WTC11 (cell line): Measurements from ENCODE around the gene PVALB. TPM values are rescaled to one million over a fixed set of nuclear protein-coding genes. Genes with fewer than 3 reads are reported as not detected.

Source experiments
- ATAC-seq: fragments of 200-7000 bp; cut with Tn5 transposase; 2 replicates; pipeline ENCODE4 v1.10.0; 2021; ENCODE audit warnings: mild to moderate bottlenecking, moderate library complexity
- CTCF ChIA-PET: fragments of 300-600 bp; sonication (Branson Sonifier 250); formaldehyde crosslinking; loops from one replicate; lab custom pipeline; 2021; ENCODE audit warnings: antibody characterized with exemption; lab: Charles Lee
- POLR2A ChIA-PET: fragments of 350-600 bp; sonication (Branson Sonifier 250); formaldehyde crosslinking; loops from one replicate; lab custom pipeline; 2021; ENCODE audit warnings: antibody characterized with exemption; lab: Charles Lee
- DNase-seq: peaks from one replicate; pipeline ENCODE4 v3.0.0; 2021; ENCODE audit warnings: low spot score
- H3K27ac Mint-ChIP-seq: 2 replicates; pipeline ENCODE4 v1.8.0; 2021; ENCODE audit warnings: mixed read lengths
- H3K27me3 Mint-ChIP-seq: 2 replicates; pipeline ENCODE4 v1.8.0; 2021; ENCODE audit warnings: low read depth, mild to moderate bottlenecking, moderate library complexity, mixed read lengths
- H3K36me3 Mint-ChIP-seq: 2 replicates; pipeline ENCODE4 v1.8.0; 2021; ENCODE audit warnings: mixed read lengths
- H3K4me1 Mint-ChIP-seq: 2 replicates; pipeline ENCODE4 v1.8.0; 2022; ENCODE audit warnings: mixed read lengths
- H3K4me3 Mint-ChIP-seq: 2 replicates; pipeline ENCODE4 v1.8.0; 2021; ENCODE audit warnings: mild to moderate bottlenecking, moderate library complexity, mixed read lengths
- H3K9me3 Mint-ChIP-seq: 2 replicates; pipeline ENCODE4 v1.8.0; 2021; ENCODE audit warnings: mixed read lengths
- CBFB ChIP-seq: sonication (generic); formaldehyde crosslinking; IDR thresholded peaks from 2 replicates; pipeline ENCODE4 v1.8.1; 2022; ENCODE audit warnings: mild to moderate bottlenecking, low read depth, missing genetic modification reagents
- GRHL2 ChIP-seq: fragments of 250-450 bp; sonication (Bioruptor Pico); IDR thresholded peaks from 2 replicates; pipeline ENCODE4 v1.8.0; 2022; ENCODE audit warnings: mild to moderate bottlenecking, moderate library complexity; ENCODE audit not compliant: insufficient replicate concordance, severe bottlenecking
- JAZF1 ChIP-seq: fragments of 250-450 bp; sonication (Bioruptor Pico); IDR thresholded peaks from 2 replicates; pipeline ENCODE4 v1.9.0; 2021; ENCODE audit warnings: moderate library complexity, mild to moderate bottlenecking, inconsistent platforms
- NFE2L1 ChIP-seq: sonication (generic); formaldehyde crosslinking; IDR thresholded peaks from 2 replicates; pipeline ENCODE4 v1.8.1; 2023; ENCODE audit warnings: missing genetic modification reagents
- NR3C1 ChIP-seq: sonication (generic); formaldehyde crosslinking; conservative IDR thresholded peaks from 2 replicates; pipeline ENCODE4 v1.8.1; 2023; ENCODE audit warnings: low read depth, mild to moderate bottlenecking, missing genetic modification reagents
- PRRX2 ChIP-seq: fragments of 250-450 bp; sonication (Bioruptor Pico); IDR thresholded peaks from 2 replicates; pipeline ENCODE4 v1.8.0; 2021; ENCODE audit warnings: mild to moderate bottlenecking
- RORB ChIP-seq: fragments of 250-450 bp; sonication (Bioruptor Pico); IDR thresholded peaks from 2 replicates; pipeline ENCODE4 v1.9.0; 2021; ENCODE audit warnings: mild to moderate bottlenecking
- ZNF232 ChIP-seq: sonication (generic); formaldehyde crosslinking; IDR thresholded peaks from 2 replicates; pipeline ENCODE4 v1.8.0; 2022; ENCODE audit warnings: mild to moderate bottlenecking, missing genetic modification reagents
- ZNF317 ChIP-seq: sonication (generic); formaldehyde crosslinking; IDR thresholded peaks from 2 replicates; pipeline ENCODE4 v1.8.1; 2023; ENCODE audit warnings: low read depth, mild to moderate bottlenecking, moderate library complexity, missing genetic modification reagents, borderline replicate concordance
- total RNA-seq: library from RNA; stranded (reverse); gene quantifications from 3 replicates; pipeline ENCODE4 v1.2.3, GENCODE V29; 2021
- TF ChIP-seq, protein P1 (sequence below): sonication (generic); formaldehyde crosslinking; IDR thresholded peaks from 2 replicates; pipeline ENCODE4 v1.8.1; 2022; ENCODE audit warnings: mild to moderate bottlenecking, moderate library complexity, missing genetic modification reagents
- TF ChIP-seq, protein P2 (sequence below): fragments of 250-450 bp; sonication (Bioruptor Pico); IDR thresholded peaks from 2 replicates; pipeline ENCODE4 v1.8.0; 2021; ENCODE audit warnings: mild to moderate bottlenecking
- TF ChIP-seq, protein P3 (sequence below): fragments of 250-450 bp; sonication (Bioruptor Pico); IDR thresholded peaks from 2 replicates; pipeline ENCODE4 v1.9.0; 2021; ENCODE audit warnings: mild to moderate bottlenecking
- TF ChIP-seq, protein P4 (sequence below): sonication (generic); formaldehyde crosslinking; IDR thresholded peaks from 2 replicates; pipeline ENCODE4 v1.8.1; 2022; ENCODE audit warnings: low read depth, missing genetic modification reagents, borderline replicate concordance
- TF ChIP-seq, protein P5 (sequence below): sonication (generic); formaldehyde crosslinking; IDR thresholded peaks from 2 replicates; pipeline ENCODE4 v1.8.1; 2022; ENCODE audit warnings: missing genetic modification reagents, borderline replicate concordance
- TF ChIP-seq, protein P6 (sequence below): sonication (generic); formaldehyde crosslinking; IDR thresholded peaks from 2 replicates; pipeline ENCODE4 v1.8.0; 2023; ENCODE audit warnings: missing genetic modification reagents, mild to moderate bottlenecking, borderline replicate concordance
- TF ChIP-seq, protein P7 (sequence below): sonication (generic); formaldehyde crosslinking; IDR thresholded peaks from 2 replicates; pipeline ENCODE4 v1.8.1; 2023; ENCODE audit warnings: mild to moderate bottlenecking, moderate library complexity, missing genetic modification reagents
- TF ChIP-seq, protein P8 (sequence below): sonication (generic); formaldehyde crosslinking; conservative IDR thresholded peaks from 2 replicates; pipeline ENCODE4 v1.8.1; 2022; ENCODE audit warnings: mild to moderate bottlenecking, missing genetic modification reagents

Gene PVALB
- total RNA-seq, 1 experiment from 2014 or later, result 2.7 TPM

DNA sequence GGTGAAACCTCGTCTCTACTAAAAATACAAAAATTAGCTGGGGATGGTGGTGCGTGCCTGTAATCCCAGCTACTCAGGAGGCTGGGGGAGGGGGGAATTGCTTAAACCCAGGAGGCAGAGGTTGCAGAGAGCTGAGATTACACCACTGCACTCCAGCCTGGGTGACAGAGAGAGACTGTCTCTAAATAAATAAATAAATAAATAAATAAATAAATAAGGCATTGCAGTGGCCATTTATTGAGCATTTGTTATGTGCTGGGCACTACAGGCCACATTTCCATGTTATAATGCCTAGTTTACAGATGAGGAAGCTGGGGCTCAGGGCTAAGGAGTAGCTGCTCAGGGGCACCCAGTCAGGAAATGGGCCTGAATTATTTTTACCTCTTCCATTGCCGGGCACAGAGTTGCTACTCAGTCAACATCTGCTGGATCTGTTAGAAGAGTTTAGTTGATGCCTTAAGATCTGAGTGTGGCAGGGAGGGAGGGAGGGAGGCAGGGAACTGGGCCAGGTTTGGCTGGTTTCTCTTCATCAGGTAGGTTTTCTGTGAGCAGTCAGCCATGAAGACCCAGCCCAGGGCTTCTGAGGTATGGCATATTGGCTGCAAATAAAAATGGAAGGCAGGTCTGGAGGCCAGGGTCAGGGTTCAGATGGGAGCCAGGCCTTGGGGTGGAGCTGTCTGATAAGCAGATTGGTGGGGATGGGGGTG, 5.6 kb downstream of the PVALB start:
- peaks cover 29% of the 10 kb centered on the region for H3K27me3 Mint-ChIP-seq
- POLR2A ChIA-PET, result no interaction called here
- no peaks in the 10 kb centered on the region for H3K36me3 Mint-ChIP-seq
- H3K27ac Mint-ChIP-seq, result no peak overlapping the region
- H3K4me3 Mint-ChIP-seq, result no peak overlapping the region
- TF ChIP-seq, protein P1, sequence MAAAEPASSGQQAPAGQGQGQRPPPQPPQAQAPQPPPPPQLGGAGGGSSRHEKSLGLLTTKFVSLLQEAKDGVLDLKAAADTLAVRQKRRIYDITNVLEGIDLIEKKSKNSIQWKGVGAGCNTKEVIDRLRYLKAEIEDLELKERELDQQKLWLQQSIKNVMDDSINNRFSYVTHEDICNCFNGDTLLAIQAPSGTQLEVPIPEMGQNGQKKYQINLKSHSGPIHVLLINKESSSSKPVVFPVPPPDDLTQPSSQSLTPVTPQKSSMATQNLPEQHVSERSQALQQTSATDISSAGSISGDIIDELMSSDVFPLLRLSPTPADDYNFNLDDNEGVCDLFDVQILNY, result no peak
- TF ChIP-seq PRRX2 (CRISPR knock-in tag), result no peak
- TF ChIP-seq CBFB (CRISPR knock-in tag), result no peak
- no peak for TF ChIP-seq JAZF1 (CRISPR knock-in tag)
- TF ChIP-seq, protein P2, sequence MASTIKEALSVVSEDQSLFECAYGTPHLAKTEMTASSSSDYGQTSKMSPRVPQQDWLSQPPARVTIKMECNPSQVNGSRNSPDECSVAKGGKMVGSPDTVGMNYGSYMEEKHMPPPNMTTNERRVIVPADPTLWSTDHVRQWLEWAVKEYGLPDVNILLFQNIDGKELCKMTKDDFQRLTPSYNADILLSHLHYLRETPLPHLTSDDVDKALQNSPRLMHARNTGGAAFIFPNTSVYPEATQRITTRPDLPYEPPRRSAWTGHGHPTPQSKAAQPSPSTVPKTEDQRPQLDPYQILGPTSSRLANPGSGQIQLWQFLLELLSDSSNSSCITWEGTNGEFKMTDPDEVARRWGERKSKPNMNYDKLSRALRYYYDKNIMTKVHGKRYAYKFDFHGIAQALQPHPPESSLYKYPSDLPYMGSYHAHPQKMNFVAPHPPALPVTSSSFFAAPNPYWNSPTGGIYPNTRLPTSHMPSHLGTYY, result no peak
- TF ChIP-seq ZNF317, result no peak
- TF ChIP-seq ZNF232, result no peak
- TF ChIP-seq GRHL2 (CRISPR knock-in tag), result no peak
- ATAC-seq (no peak), DNase-seq (no peak)
- CTCF ChIA-PET, result interaction anchor here (1.4 kb wide), 1 partner anchor 45 kb away, joined by 4 read pairs; no protein-coding TSS in a partner anchor
- no peaks in the 10 kb centered on the region for H3K9me3 Mint-ChIP-seq
- peaks cover 30% of the 10 kb centered on the region for H3K4me1 Mint-ChIP-seq

DNA sequence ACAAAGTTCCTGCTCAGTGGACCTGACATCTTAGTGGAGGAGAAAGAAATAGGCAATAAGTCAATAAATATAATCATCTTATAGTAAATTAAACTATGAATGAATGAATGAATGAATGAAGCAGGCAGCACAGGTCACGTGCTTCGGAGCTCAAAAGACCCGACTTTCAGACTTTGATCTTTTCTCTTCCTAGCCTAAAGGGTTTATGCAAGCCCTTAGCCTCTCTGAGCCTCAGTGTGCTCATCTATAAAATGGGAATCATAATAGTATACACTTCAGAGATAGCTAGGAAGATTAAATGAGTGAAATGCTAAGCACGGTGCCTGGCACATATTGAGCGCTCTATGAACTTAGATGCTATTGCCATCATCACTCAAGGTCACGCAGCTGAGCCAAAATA, 7.5 kb downstream of the PVALB start:
- Mint-ChIP-seq H3K4me3 (no peak overlapping the region), H3K4me1 (peaks cover 24% of the 10 kb centered on the region), H3K27ac (no peak overlapping the region), H3K9me3 (no peaks in the 10 kb centered on the region), H3K36me3 (no peaks in the 10 kb centered on the region), H3K27me3 (peaks cover 10% of the 10 kb centered on the region)
- TF ChIP-seq NR3C1, result no peak
- TF ChIP-seq, protein P3, sequence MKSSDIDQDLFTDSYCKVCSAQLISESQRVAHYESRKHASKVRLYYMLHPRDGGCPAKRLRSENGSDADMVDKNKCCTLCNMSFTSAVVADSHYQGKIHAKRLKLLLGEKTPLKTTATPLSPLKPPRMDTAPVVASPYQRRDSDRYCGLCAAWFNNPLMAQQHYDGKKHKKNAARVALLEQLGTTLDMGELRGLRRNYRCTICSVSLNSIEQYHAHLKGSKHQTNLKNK, result no peak
- no peak for TF ChIP-seq RORB (CRISPR knock-in tag)
- no peak for DNase-seq
- ChIA-PET POLR2A (no interaction called here), CTCF (interaction anchor here (1.3 to 1.6 kb wide), 2 partner anchors 47 to 168 kb away, joined by 4 to 5 read pairs; no protein-coding TSS in a partner anchor)
- no peak for ATAC-seq

DNA sequence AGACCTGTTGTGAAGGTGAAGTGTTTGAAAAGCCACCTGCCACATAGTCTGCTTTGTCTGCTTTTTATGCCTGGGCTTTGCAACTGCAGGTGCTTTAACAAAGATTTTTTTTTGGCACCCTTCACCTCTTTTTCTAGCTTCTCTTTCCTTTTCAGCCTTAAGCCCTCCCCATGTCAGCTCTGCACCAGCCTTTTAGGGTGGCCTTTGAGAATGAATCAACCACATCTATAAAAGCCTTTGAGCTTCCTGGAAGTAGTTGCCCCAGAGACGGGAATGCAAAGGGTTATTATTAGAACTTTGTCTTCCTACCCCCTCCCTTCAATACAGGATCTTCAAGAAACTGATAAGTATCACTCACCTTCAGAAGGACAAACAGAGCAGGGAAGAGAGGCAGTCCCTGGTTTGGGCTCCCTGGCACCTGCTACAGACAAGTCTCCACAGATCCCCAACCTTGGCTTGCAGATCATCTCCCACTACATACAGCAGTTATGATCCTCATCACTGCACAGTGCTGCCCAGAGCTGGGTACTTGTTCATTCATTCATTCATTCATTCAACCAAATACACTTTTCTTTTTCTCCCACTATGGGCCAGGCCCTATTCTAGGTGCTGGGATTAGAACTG, 8.0 kb downstream of the PVALB start:
- Mint-ChIP-seq H3K4me3 (no peak overlapping the region), H3K36me3 (no peaks in the 10 kb centered on the region), H3K27ac (no peak overlapping the region), H3K4me1 (peaks cover 21% of the 10 kb centered on the region), H3K9me3 (no peaks in the 10 kb centered on the region), H3K27me3 (peaks cover 5% of the 10 kb centered on the region)
- no peak for DNase-seq
- no peak for ATAC-seq
- ChIA-PET CTCF (interaction anchor here (1.3 to 1.6 kb wide), 2 partner anchors 47 to 169 kb away, joined by 4 to 5 read pairs; no protein-coding TSS in a partner anchor), POLR2A (no interaction called here)
- TF ChIP-seq ZNF232, result no peak
- TF ChIP-seq, protein P4, sequence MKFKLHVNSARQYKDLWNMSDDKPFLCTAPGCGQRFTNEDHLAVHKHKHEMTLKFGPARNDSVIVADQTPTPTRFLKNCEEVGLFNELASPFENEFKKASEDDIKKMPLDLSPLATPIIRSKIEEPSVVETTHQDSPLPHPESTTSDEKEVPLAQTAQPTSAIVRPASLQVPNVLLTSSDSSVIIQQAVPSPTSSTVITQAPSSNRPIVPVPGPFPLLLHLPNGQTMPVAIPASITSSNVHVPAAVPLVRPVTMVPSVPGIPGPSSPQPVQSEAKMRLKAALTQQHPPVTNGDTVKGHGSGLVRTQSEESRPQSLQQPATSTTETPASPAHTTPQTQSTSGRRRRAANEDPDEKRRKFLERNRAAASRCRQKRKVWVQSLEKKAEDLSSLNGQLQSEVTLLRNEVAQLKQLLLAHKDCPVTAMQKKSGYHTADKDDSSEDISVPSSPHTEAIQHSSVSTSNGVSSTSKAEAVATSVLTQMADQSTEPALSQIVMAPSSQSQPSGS (CRISPR knock-in tag), result no peak
- no peak for TF ChIP-seq RORB (CRISPR knock-in tag)
- TF ChIP-seq, protein P5, sequence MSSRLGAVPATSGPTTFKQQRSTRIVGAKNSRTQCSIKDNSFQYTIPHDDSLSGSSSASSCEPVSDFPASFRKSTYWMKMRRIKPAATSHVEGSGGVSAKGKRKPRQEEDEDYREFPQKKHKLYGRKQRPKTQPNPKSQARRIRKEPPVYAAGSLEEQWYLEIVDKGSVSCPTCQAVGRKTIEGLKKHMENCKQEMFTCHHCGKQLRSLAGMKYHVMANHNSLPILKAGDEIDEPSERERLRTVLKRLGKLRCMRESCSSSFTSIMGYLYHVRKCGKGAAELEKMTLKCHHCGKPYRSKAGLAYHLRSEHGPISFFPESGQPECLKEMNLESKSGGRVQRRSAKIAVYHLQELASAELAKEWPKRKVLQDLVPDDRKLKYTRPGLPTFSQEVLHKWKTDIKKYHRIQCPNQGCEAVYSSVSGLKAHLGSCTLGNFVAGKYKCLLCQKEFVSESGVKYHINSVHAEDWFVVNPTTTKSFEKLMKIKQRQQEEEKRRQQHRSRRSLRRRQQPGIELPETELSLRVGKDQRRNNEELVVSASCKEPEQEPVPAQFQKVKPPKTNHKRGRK (CRISPR knock-in tag), result no peak
- TF ChIP-seq, protein P6, sequence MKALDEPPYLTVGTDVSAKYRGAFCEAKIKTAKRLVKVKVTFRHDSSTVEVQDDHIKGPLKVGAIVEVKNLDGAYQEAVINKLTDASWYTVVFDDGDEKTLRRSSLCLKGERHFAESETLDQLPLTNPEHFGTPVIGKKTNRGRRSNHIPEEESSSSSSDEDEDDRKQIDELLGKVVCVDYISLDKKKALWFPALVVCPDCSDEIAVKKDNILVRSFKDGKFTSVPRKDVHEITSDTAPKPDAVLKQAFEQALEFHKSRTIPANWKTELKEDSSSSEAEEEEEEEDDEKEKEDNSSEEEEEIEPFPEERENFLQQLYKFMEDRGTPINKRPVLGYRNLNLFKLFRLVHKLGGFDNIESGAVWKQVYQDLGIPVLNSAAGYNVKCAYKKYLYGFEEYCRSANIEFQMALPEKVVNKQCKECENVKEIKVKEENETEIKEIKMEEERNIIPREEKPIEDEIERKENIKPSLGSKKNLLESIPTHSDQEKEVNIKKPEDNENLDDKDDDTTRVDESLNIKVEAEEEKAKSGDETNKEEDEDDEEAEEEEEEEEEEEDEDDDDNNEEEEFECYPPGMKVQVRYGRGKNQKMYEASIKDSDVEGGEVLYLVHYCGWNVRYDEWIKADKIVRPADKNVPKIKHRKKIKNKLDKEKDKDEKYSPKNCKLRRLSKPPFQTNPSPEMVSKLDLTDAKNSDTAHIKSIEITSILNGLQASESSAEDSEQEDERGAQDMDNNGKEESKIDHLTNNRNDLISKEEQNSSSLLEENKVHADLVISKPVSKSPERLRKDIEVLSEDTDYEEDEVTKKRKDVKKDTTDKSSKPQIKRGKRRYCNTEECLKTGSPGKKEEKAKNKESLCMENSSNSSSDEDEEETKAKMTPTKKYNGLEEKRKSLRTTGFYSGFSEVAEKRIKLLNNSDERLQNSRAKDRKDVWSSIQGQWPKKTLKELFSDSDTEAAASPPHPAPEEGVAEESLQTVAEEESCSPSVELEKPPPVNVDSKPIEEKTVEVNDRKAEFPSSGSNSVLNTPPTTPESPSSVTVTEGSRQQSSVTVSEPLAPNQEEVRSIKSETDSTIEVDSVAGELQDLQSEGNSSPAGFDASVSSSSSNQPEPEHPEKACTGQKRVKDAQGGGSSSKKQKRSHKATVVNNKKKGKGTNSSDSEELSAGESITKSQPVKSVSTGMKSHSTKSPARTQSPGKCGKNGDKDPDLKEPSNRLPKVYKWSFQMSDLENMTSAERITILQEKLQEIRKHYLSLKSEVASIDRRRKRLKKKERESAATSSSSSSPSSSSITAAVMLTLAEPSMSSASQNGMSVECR (CRISPR knock-in tag), result no peak
- TF ChIP-seq, protein P7, sequence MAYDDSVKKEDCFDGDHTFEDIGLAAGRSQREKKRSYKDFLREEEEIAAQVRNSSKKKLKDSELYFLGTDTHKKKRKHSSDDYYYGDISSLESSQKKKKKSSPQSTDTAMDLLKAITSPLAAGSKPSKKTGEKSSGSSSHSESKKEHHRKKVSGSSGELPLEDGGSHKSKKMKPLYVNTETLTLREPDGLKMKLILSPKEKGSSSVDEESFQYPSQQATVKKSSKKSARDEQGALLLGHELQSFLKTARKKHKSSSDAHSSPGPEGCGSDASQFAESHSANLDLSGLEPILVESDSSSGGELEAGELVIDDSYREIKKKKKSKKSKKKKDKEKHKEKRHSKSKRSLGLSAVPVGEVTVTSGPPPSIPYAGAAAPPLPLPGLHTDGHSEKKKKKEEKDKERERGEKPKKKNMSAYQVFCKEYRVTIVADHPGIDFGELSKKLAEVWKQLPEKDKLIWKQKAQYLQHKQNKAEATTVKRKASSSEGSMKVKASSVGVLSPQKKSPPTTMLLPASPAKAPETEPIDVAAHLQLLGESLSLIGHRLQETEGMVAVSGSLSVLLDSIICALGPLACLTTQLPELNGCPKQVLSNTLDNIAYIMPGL (CRISPR knock-in tag), result no peak
- TF ChIP-seq NFE2L1 (CRISPR knock-in tag), result no peak
- TF ChIP-seq, protein P8, sequence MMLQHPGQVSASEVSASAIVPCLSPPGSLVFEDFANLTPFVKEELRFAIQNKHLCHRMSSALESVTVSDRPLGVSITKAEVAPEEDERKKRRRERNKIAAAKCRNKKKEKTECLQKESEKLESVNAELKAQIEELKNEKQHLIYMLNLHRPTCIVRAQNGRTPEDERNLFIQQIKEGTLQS (CRISPR knock-in tag), result no peak
- no peak for TF ChIP-seq PRRX2 (CRISPR knock-in tag)
